Stimulated activated naive CD8-positive, alpha-beta T cell treated with anti-CD3 and anti-CD28 coated beads, Interleukin-15, amount 100 ng/mL, for 72 hours (primary cell): ENCODE data around the gene UFSP1.
"Not testable (repeated sequence)": the region's sequence is repeated elsewhere in the genome, so short reads cannot be mapped to it uniquely, and the experiment has no call there.

Experiments used
- ATAC-seq: fragments of 150-1000 bp; cut with Tn5 transposase; 2 replicates; pipeline ENCODE4 v1.10.0; 2021; ENCODE audit warnings: mild to moderate bottlenecking, moderate library complexity
- DNase-seq, 2 donors: peaks; one replicate each; pipeline ENCODE4 v3.0.0; 2021 to 2022
- H3K27ac Mint-ChIP-seq, 2 donors: one replicate each; pipeline ENCODE4 v1.8.0; 2022; ENCODE audit warnings: mild to moderate bottlenecking in 2 of 2, mixed read lengths in 2 of 2, moderate library complexity in 2 of 2
- H3K27me3 Mint-ChIP-seq: one replicate; pipeline ENCODE4 v1.8.0; 2022; ENCODE audit warnings: mixed read lengths
- H3K4me1 Mint-ChIP-seq: one replicate; pipeline ENCODE4 v1.8.0; 2022; ENCODE audit warnings: mild to moderate bottlenecking, mixed read lengths
- H3K4me3 Mint-ChIP-seq, 2 donors: one replicate each; pipeline ENCODE4 v1.8.0; 2022; ENCODE audit warnings: mild to moderate bottlenecking in 2 of 2, mixed read lengths in 2 of 2, moderate library complexity in 1 of 2
- H3K9me3 Mint-ChIP-seq, 2 donors: one replicate each; pipeline ENCODE4 v1.8.0; 2022; ENCODE audit warnings: mixed read lengths in 2 of 2

The UFSP1 gene

GRCh38 chr7:100888988-100889750 lies at the start of gene UFSP1:
Gene UFSP1 (minus strand): TSS chr7:100889715. CDS start chr7:100889271, 444 bp downstream.
- Mint-ChIP-seq H3K4me1 (peaks cover 65% of the 10 kb centered on the region), H3K4me3 (peak within 1 kb of the TSS; percentile 82 to 94), H3K9me3 (no peaks in the 10 kb centered on the region), H3K27ac (peak within 1 kb of the TSS; percentile 28 to 87), H3K27me3 (peaks cover 42% of the 10 kb centered on the region)
- DNase-seq, result no peak
- peak; percentile 57 for ATAC-seq

GRCh38 chr7:100936167-100936566 lies 46.7 kb upstream of the UFSP1 start:
- not testable (repeated sequence) for H3K4me3 Mint-ChIP-seq, DNase-seq, H3K27ac Mint-ChIP-seq

GRCh38 chr7:100935381-100935780 lies 45.9 kb upstream of the UFSP1 start:
- ATAC-seq, H3K4me1 Mint-ChIP-seq, DNase-seq, H3K27me3 Mint-ChIP-seq, H3K4me3 Mint-ChIP-seq, H3K27ac Mint-ChIP-seq: not testable (repeated sequence)
- H3K9me3 Mint-ChIP-seq, result peaks cover 7 to 14% of the 10 kb centered on the region in 2 donors

More at GRCh38 chr7:100936167-100936566, 46.7 kb upstream of the UFSP1 start:
- H3K9me3 Mint-ChIP-seq, result peaks cover 7 to 14% of the 10 kb centered on the region in 2 donors
- H3K27me3 Mint-ChIP-seq, ATAC-seq, H3K4me1 Mint-ChIP-seq: not testable (repeated sequence)

GRCh38 chr7:100933734-100934133 lies 44.2 kb upstream of the UFSP1 start:
- peaks cover 7% of the 10 kb centered on the region for H3K27me3 Mint-ChIP-seq
- no peak overlapping the region for H3K4me3 Mint-ChIP-seq
- H3K9me3 Mint-ChIP-seq, result peaks cover 7% of the 10 kb centered on the region in 2 donors
- no peak for ATAC-seq
- no peak for DNase-seq
- H3K27ac Mint-ChIP-seq, result no peak overlapping the region
- no peaks in the 10 kb centered on the region for H3K4me1 Mint-ChIP-seq

GRCh38 chr7:100929808-100930174 lies 40.3 kb upstream of the UFSP1 start:
- H3K27ac Mint-ChIP-seq, result no peak overlapping the region

GRCh38 chr7:100923616-100924015 lies 34.1 kb upstream of the UFSP1 start:
- H3K4me3 Mint-ChIP-seq, H3K4me1 Mint-ChIP-seq, DNase-seq, ATAC-seq, H3K9me3 Mint-ChIP-seq: not testable (repeated sequence)
- peaks cover 18% of the 10 kb centered on the region for H3K27me3 Mint-ChIP-seq
- peak overlapping the region in 1 of 2 donors; percentile 10 for H3K27ac Mint-ChIP-seq

More at GRCh38 chr7:100929808-100930174, 40.3 kb upstream of the UFSP1 start:
- H3K9me3 Mint-ChIP-seq, result peaks cover 7% of the 10 kb centered on the region in 2 donors
- no peaks in the 10 kb centered on the region for H3K4me1 Mint-ChIP-seq
- no peak overlapping the region for H3K4me3 Mint-ChIP-seq
- ATAC-seq, result no peak
- DNase-seq, result no peak
- peaks cover 7% of the 10 kb centered on the region for H3K27me3 Mint-ChIP-seq

- DNase-seq (no peak), ATAC-seq (no peak)
- H3K9me3 Mint-ChIP-seq, result no peaks in the 10 kb centered on the region
- H3K27ac Mint-ChIP-seq, result no peak overlapping the region
- peaks cover 18% of the 10 kb centered on the region for H3K27me3 Mint-ChIP-seq
- no peaks in the 10 kb centered on the region for H3K4me1 Mint-ChIP-seq
- no peak overlapping the region for H3K4me3 Mint-ChIP-seq
Observed at GRCh38 chr7:100921039-100921438, 31.5 kb upstream of the UFSP1 start.

GRCh38 chr7:100919779-100920437 lies 30.4 kb upstream of the UFSP1 start:
- not testable (repeated sequence) for H3K9me3 Mint-ChIP-seq, H3K4me1 Mint-ChIP-seq, ATAC-seq, H3K27ac Mint-ChIP-seq, H3K4me3 Mint-ChIP-seq, DNase-seq
- H3K27me3 Mint-ChIP-seq, result peaks cover 18% of the 10 kb centered on the region

GRCh38 chr7:100919335-100919734 lies 29.8 kb upstream of the UFSP1 start:
- DNase-seq, H3K4me3 Mint-ChIP-seq, ATAC-seq, H3K4me1 Mint-ChIP-seq, H3K27ac Mint-ChIP-seq, H3K9me3 Mint-ChIP-seq: not testable (repeated sequence)
- peaks cover 18% of the 10 kb centered on the region for H3K27me3 Mint-ChIP-seq

GRCh38 chr7:100914879-100915447 lies 25.4 kb upstream of the UFSP1 start:
- DNase-seq, result no peak
- peak; percentile 60 for ATAC-seq
- peaks cover 21% of the 10 kb centered on the region for H3K27me3 Mint-ChIP-seq
- H3K9me3 Mint-ChIP-seq, result no peaks in the 10 kb centered on the region
- no peaks in the 10 kb centered on the region for H3K4me1 Mint-ChIP-seq
- H3K4me3 Mint-ChIP-seq, result no peak overlapping the region
- no peak overlapping the region for H3K27ac Mint-ChIP-seq

GRCh38 chr7:100914208-100914878 lies 24.8 kb upstream of the UFSP1 start:
- DNase-seq (no peak), ATAC-seq (no peak)
- H3K4me1 Mint-ChIP-seq, result no peaks in the 10 kb centered on the region
- no peak overlapping the region for H3K4me3 Mint-ChIP-seq
- no peaks in the 10 kb centered on the region for H3K9me3 Mint-ChIP-seq
- H3K27me3 Mint-ChIP-seq, result peaks cover 21% of the 10 kb centered on the region
- H3K27ac Mint-ChIP-seq, result no peak overlapping the region

GRCh38 chr7:100911484-100911883 lies 22.0 kb upstream of the UFSP1 start:
- Mint-ChIP-seq H3K9me3 (no peaks in the 10 kb centered on the region), H3K27ac (peak overlapping the region in 1 of 2 donors; percentile 27), H3K27me3 (peaks cover 21% of the 10 kb centered on the region), H3K4me1 (no peaks in the 10 kb centered on the region), H3K4me3 (no peak overlapping the region)
- no peak for DNase-seq
- no peak for ATAC-seq

GRCh38 chr7:100910443-100910842 lies 20.9 kb upstream of the UFSP1 start:
- not testable (repeated sequence) for H3K4me3 Mint-ChIP-seq, H3K9me3 Mint-ChIP-seq, H3K27ac Mint-ChIP-seq, H3K4me1 Mint-ChIP-seq, ATAC-seq, DNase-seq
- peaks cover 21% of the 10 kb centered on the region for H3K27me3 Mint-ChIP-seq

GRCh38 chr7:100908512-100908911 lies 19.0 kb upstream of the UFSP1 start:
- Mint-ChIP-seq H3K27ac (no peak overlapping the region), H3K27me3 (peaks cover 14% of the 10 kb centered on the region), H3K4me3 (no peak overlapping the region), H3K4me1 (no peaks in the 10 kb centered on the region), H3K9me3 (no peaks in the 10 kb centered on the region)
- DNase-seq, result no peak
- no peak for ATAC-seq

- Mint-ChIP-seq H3K27me3 (peaks cover 19% of the 10 kb centered on the region), H3K4me1 (no peaks in the 10 kb centered on the region), H3K4me3 (no peak overlapping the region), H3K9me3 (no peaks in the 10 kb centered on the region), H3K27ac (no peak overlapping the region)
- ATAC-seq, result no peak
- no peak for DNase-seq
Observed at GRCh38 chr7:100902638-100903037, 13.1 kb upstream of the UFSP1 start.
